MCF 10A (cell line): ENCODE results near the gene FAM217B. TPM values are rescaled to one million over a fixed set of nuclear protein-coding genes. Genes with fewer than 3 reads are reported as not detected.
A peak's percentile ranks its signal among the peaks of the same experiment; 100 is the strongest.

Source experiments
- Bru-seq: library from RNA; stranded (reverse); fragments of 400-500 nt; gene quantifications from one replicate; lab custom pipeline; 2021; lab: Mats Ljungman, UMichigan
- BruChase-seq, 2 experiments: library from RNA; stranded (reverse); fragments of 400-500 nt; gene quantifications; one replicate each; lab custom pipeline; 2021; lab: Mats Ljungman, UMichigan
- BruUV-seq: library from RNA; stranded (reverse); fragments of 400-500 nt; replicated peaks from 2 replicates; lab custom pipeline; 2021; lab: Mats Ljungman, UMichigan
- CTCF ChIA-PET: fragments of 300-600 bp; sonication (Branson Sonifier 250); formaldehyde crosslinking; extraction: SDS; loops from one replicate; lab custom pipeline; 2021; ENCODE audit warnings: antibody characterized with exemption, inconsistent platforms; lab: Yijun Ruan, JAX
- POLR2A ChIA-PET: fragments of 300-600, 350-650 bp; sonication (Branson Sonifier 250); formaldehyde crosslinking; extraction: SDS; loops from one replicate; lab custom pipeline; 2020; ENCODE audit warnings: antibody characterized with exemption, inconsistent platforms; lab: Yijun Ruan, JAX
- DNase-seq: peaks from one replicate; pipeline ENCODE4 v3.0.0-alpha.2; 2018; ENCODE audit not compliant: unreplicated experiment
- H3K27ac Mint-ChIP-seq: one replicate; pipeline ENCODE4 v1.8.0; 2022; ENCODE audit warnings: mild to moderate bottlenecking, low read depth, mixed read lengths; ENCODE audit not compliant: unreplicated experiment
- H3K27me3 Mint-ChIP-seq: one replicate; pipeline ENCODE4 v1.8.0; 2022; ENCODE audit warnings: mixed read lengths; ENCODE audit not compliant: insufficient read depth, unreplicated experiment
- H3K36me3 Mint-ChIP-seq: one replicate; pipeline ENCODE4 v1.8.0; 2022; ENCODE audit warnings: mild to moderate bottlenecking, moderate library complexity, mixed read lengths; ENCODE audit not compliant: insufficient read depth, unreplicated experiment
- H3K4me1 Mint-ChIP-seq: one replicate; pipeline ENCODE4 v1.8.0; 2022; ENCODE audit warnings: mixed read lengths; ENCODE audit not compliant: insufficient read depth, unreplicated experiment
- H3K4me3 Mint-ChIP-seq: one replicate; pipeline ENCODE4 v1.8.0; 2022; ENCODE audit warnings: mild to moderate bottlenecking, moderate library complexity, mixed read lengths; ENCODE audit not compliant: unreplicated experiment
- H3K9me3 Mint-ChIP-seq: one replicate; pipeline ENCODE4 v1.8.0; 2022; ENCODE audit warnings: mixed read lengths; ENCODE audit not compliant: unreplicated experiment
- CTCF ChIP-seq: fragments of 200-600 bp; IDR thresholded peaks from one replicate; pipeline ENCODE4 v1.8.0; 2022; ENCODE audit warnings: antibody characterized with exemption, mild to moderate bottlenecking; ENCODE audit not compliant: unreplicated experiment
- intact Hi-C: fragments of 100-400 bp; cut with micrococcal nuclease; formaldehyde crosslinking; loops from 2 replicates; pipeline ENCODE4 v1.14.1; 2022
- long read RNA-seq: library from polyadenylated mRNA; stranded (forward); transcript quantifications from one replicate; pipeline ENCODE4 v2.0.0, GENCODE V29; 2022
- total RNA-seq: library from RNA; stranded (reverse); gene quantifications from 2 replicates; pipeline ENCODE4 v1.2.3, GENCODE V29; 2022

FAM217B gene
- total RNA-seq (5.6 and 8.6 TPM in 2 replicates), Bru-seq, nascent RNA (percentile 57 among the genes with signal in this experiment), BruChase-seq, experiment 1, labeled RNA remaining after a 6-hour chase (percentile 69 among the genes with signal in this experiment), BruChase-seq, experiment 2, labeled RNA remaining after a 2-hour chase (percentile 82 among the genes with signal in this experiment)
- long read RNA-seq, partial matches to known transcripts, result 0 of 4 reads
- long read RNA-seq, other reads (novel, unspliced or antisense), result 4 of 4 reads

GRCh38 chr20:59940129-59940955 lies at the start of gene FAM217B, which contains the start of gene PPP1R3D:
TSS of gene FAM217B (plus strand) at chr20:59940389. CDS start at chr20:59943944, 3,555 bp downstream.
TSS of gene PPP1R3D (minus strand) at chr20:59940305. CDS start at chr20:59939931, 374 bp downstream.
- no peaks in the 10 kb centered on the region for H3K9me3 Mint-ChIP-seq
- CTCF ChIA-PET, result interaction anchor here (0.5 to 4.7 kb wide), 16 partner anchors 9 to 1927 kb away, joined by 3 to 39 read pairs (median 4); no protein-coding TSS in a partner anchor
- H3K36me3 Mint-ChIP-seq, result peaks cover 29% of the 10 kb centered on the region
- BruUV-seq, result no TSS peak
- DNase-seq, result peak; percentile 94
- H3K27ac Mint-ChIP-seq, result peak within 1 kb of the TSS; percentile 96
- peak within 1 kb of the TSS; percentile 95 for H3K4me3 Mint-ChIP-seq
- POLR2A ChIA-PET, result interaction anchor here (0.5 to 3.7 kb wide), 53 partner anchors 9 to 1312 kb away, joined by 3 to 51 read pairs (median 4); partner anchors contain the start of gene ATP5F1E
- H3K4me1 Mint-ChIP-seq, result peaks cover 27% of the 10 kb centered on the region
- intact Hi-C loops, result loop anchor here (5.0 kb wide), 1 partner anchor 103 kb away; no protein-coding TSS in a partner anchor
- H3K27me3 Mint-ChIP-seq, result no peaks in the 10 kb centered on the region
- TF ChIP-seq CTCF, result no peak

- Mint-ChIP-seq H3K27me3 (no peaks in the 10 kb centered on the region), H3K4me1 (no peaks in the 10 kb centered on the region), H3K36me3 (no peaks in the 10 kb centered on the region), H3K4me3 (no peak overlapping the region), H3K9me3 (no peaks in the 10 kb centered on the region), H3K27ac (no peak overlapping the region)
- no peak for DNase-seq
- CTCF ChIA-PET, result no interaction called here
- intact Hi-C loops, result no loop called here
- POLR2A ChIA-PET, result interaction anchor here (1.1 kb wide), 1 partner anchor 49 kb away, joined by 3 read pairs; the partner anchor contains the start of genes FAM217B and PPP1R3D
- no peak for TF ChIP-seq CTCF
- BruUV-seq, result no TSS peak
Observed at GRCh38 chr20:59891581-59891980, 48.6 kb upstream of the FAM217B start.

- no TSS peak for BruUV-seq
- POLR2A ChIA-PET, result interaction anchor here (0.6 to 1.0 kb wide), 2 partner anchors 39 to 45 kb away, joined by 3 to 6 read pairs; partner anchors contain the start of genes FAM217B and PPP1R3D
- intact Hi-C loops, result no loop called here
- CTCF ChIA-PET, result interaction anchor here (0.6 to 1.9 kb wide), 3 partner anchors 38 to 366 kb away, joined by 3 to 7 read pairs (median 5); partner anchors contain the start of gene SYCP2
- Mint-ChIP-seq H3K27me3 (no peaks in the 10 kb centered on the region), H3K36me3 (no peaks in the 10 kb centered on the region), H3K4me3 (no peak overlapping the region), H3K27ac (no peak overlapping the region), H3K9me3 (no peaks in the 10 kb centered on the region), H3K4me1 (no peaks in the 10 kb centered on the region)
- no peak for DNase-seq
- no peak for TF ChIP-seq CTCF
Observed at GRCh38 chr20:59895908-59896307, 44.3 kb upstream of the FAM217B start.
